Breast epithelium (tissue), 3 donors: ENCODE measurements around the gene ABLIM2.

Experiments used
- CTCF ChIP-seq, 3 donors: fragments of 450-650 bp; IDR thresholded peaks; one replicate each; pipeline ENCODE4 v1.5.1; 2016 to 2017; ENCODE audit warnings: antibody characterized with exemption in 3 of 3, mild to moderate bottlenecking in 3 of 3, moderate library complexity in 3 of 3
- POLR2A ChIP-seq: fragments of 450-650 bp; IDR thresholded peaks from one replicate; pipeline ENCODE4 v1.6.1; 2016; ENCODE audit warnings: antibody characterized with exemption, mild to moderate bottlenecking, moderate library complexity
- POLR2AphosphoS5 ChIP-seq, 3 donors: sonication (generic); formaldehyde crosslinking; IDR thresholded peaks; one replicate each; pipeline ENCODE4 v1.6.1; 2017; ENCODE audit warnings: antibody characterized with exemption in 3 of 3

- TF ChIP-seq POLR2AphosphoS5 (IDR thresholded peaks at IDR 0.05) (no peak), CTCF (IDR thresholded peaks at IDR 0.05) (no peak), POLR2A (no peak)
Observed at GRCh38 chr4:8177956-8178355, 19.3 kb upstream of the ABLIM2 start.
